Measurements from ENCODE around the gene S1PR4.

DNA sequence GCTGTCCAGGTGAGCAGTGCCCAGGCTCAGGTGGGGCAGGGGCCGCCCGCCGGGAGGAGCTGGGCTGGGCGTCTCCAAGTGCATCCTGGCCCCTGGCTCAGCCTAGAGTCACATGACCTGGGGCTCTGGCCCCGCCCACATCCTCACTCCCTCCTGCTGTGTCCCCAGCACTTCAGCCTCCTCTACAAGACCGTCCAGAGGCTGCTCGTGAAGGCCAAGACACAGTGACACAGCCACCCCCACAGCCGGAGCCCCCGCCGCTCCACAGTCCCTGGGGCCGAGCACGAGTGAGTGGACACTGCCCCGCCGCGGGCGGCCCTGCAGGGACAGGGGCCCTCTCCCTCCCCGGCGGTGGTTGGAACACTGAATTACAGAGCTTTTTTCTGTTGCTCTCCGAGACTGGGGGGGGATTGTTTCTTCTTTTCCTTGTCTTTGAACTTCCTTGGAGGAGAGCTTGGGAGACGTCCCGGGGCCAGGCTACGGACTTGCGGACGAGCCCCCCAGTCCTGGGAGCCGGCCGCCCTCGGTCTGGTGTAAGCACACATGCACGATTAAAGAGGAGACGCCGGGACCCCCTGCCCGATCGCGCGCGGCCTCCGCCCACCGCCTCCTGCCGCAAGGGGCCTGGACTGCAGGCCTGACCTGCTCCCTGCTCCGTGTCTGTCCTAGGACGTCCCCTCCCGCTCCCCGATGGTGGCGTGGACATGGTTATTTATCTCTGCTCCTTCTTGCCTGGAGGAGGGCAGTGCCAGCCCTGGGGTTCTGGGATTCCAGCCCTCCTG, 29.1 kb downstream of the S1PR4 start:
- TF ChIP-seq, protein P1, sequence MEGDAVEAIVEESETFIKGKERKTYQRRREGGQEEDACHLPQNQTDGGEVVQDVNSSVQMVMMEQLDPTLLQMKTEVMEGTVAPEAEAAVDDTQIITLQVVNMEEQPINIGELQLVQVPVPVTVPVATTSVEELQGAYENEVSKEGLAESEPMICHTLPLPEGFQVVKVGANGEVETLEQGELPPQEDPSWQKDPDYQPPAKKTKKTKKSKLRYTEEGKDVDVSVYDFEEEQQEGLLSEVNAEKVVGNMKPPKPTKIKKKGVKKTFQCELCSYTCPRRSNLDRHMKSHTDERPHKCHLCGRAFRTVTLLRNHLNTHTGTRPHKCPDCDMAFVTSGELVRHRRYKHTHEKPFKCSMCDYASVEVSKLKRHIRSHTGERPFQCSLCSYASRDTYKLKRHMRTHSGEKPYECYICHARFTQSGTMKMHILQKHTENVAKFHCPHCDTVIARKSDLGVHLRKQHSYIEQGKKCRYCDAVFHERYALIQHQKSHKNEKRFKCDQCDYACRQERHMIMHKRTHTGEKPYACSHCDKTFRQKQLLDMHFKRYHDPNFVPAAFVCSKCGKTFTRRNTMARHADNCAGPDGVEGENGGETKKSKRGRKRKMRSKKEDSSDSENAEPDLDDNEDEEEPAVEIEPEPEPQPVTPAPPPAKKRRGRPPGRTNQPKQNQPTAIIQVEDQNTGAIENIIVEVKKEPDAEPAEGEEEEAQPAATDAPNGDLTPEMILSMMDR (IDR thresholded peaks at IDR 0.05), result no peak
- no peak for TF ChIP-seq POLR2A (IDR thresholded peaks at IDR 0.05)
- no peak for TF ChIP-seq EP300 (IDR thresholded peaks at IDR 0.05)

Data from tibial nerve (tissue), 4 donors.